Measurements from ENCODE around the gene CCDC136. TPM values are rescaled to one million over a fixed set of nuclear protein-coding genes. Genes with fewer than 3 reads are reported as not detected.

The CCDC136 gene
- total and polyA plus RNA-seq, 10 donors, result 0.77 to 9.8 (median 4.5) TPM

GRCh38 chr7:128783143-128783861, 8.5 kb upstream of the CCDC136 start:
- Histone ChIP-seq H3K36me3 (no peaks in the 10 kb centered on the region), H3K9me3 (peaks cover 0 to 7% (median 4%) of the 10 kb centered on the region in 8 donors), H3K27me3 (replicated peaks in 1 of 7) (no peaks in the 10 kb centered on the region), H3K27ac (no peak overlapping the region), H3K4me3 (no peak overlapping the region), H3K4me1 (no peaks in the 10 kb centered on the region)
- TF ChIP-seq POLR2AphosphoS5 (IDR thresholded peaks at IDR 0.05) (no peak), POLR2A (IDR thresholded peaks at IDR 0.05) (no peak)
- TF ChIP-seq, protein P1, sequence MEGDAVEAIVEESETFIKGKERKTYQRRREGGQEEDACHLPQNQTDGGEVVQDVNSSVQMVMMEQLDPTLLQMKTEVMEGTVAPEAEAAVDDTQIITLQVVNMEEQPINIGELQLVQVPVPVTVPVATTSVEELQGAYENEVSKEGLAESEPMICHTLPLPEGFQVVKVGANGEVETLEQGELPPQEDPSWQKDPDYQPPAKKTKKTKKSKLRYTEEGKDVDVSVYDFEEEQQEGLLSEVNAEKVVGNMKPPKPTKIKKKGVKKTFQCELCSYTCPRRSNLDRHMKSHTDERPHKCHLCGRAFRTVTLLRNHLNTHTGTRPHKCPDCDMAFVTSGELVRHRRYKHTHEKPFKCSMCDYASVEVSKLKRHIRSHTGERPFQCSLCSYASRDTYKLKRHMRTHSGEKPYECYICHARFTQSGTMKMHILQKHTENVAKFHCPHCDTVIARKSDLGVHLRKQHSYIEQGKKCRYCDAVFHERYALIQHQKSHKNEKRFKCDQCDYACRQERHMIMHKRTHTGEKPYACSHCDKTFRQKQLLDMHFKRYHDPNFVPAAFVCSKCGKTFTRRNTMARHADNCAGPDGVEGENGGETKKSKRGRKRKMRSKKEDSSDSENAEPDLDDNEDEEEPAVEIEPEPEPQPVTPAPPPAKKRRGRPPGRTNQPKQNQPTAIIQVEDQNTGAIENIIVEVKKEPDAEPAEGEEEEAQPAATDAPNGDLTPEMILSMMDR (IDR thresholded peaks at IDR 0.05 in 8 of 11, conservative IDR thresholded peaks at IDR 0.05 in 3 of 11), result no peak
- no peak for DNase-seq
- WGBS, 5 donors, result 53 to 74% (median 71%) methylated on average over 14 to 15 of the region's 15 CpGs
- intact Hi-C loops (cut with DNase I; ENCODE audit: low total_unique reads), result no loop called here

DNA sequence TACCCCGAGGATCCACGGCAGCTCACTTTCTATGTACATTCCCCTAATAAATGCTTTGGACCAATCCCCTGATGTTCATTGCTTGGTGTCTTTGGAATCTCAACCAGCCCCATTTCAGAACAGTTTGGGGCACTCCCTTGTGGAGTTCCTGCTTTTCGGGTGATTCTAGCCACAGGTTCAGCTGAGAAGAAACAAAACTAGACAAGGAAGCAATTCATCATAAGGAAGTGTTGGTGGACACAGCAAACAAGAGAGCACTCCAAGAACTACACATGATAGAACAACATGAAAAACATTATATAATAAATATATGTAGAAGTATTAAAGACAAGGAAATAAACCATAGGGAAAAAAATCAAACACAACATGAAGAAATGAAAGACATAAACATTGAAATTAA, 6.0 kb upstream of the CCDC136 start:
- no peak for DNase-seq
- H3K36me3 ChIP-seq, result no peaks in the 10 kb centered on the region
- 68 to 78% (median 77%) methylated on average over 3 of the region's 3 CpGs for WGBS, 5 donors
- H3K4me1 ChIP-seq, result peaks cover 0 to 9% (median 6%) of the 10 kb centered on the region in 6 donors
- no peak overlapping the region for H3K27ac ChIP-seq
- no peak overlapping the region for H3K4me3 ChIP-seq
- peaks cover 0 to 8% (median 0%) of the 10 kb centered on the region in 7 donors for H3K27me3 ChIP-seq (replicated peaks in 1 of 7)
- intact Hi-C loops (cut with DNase I; ENCODE audit: low total_unique reads), result no loop called here
- TF ChIP-seq POLR2A (IDR thresholded peaks at IDR 0.05) (no peak), POLR2AphosphoS5 (IDR thresholded peaks at IDR 0.05) (no peak)
- TF ChIP-seq, protein P1 (IDR thresholded peaks at IDR 0.05 in 8 of 11, conservative IDR thresholded peaks at IDR 0.05 in 3 of 11), result no peak
- H3K9me3 ChIP-seq, result no peaks in the 10 kb centered on the region

DNA sequence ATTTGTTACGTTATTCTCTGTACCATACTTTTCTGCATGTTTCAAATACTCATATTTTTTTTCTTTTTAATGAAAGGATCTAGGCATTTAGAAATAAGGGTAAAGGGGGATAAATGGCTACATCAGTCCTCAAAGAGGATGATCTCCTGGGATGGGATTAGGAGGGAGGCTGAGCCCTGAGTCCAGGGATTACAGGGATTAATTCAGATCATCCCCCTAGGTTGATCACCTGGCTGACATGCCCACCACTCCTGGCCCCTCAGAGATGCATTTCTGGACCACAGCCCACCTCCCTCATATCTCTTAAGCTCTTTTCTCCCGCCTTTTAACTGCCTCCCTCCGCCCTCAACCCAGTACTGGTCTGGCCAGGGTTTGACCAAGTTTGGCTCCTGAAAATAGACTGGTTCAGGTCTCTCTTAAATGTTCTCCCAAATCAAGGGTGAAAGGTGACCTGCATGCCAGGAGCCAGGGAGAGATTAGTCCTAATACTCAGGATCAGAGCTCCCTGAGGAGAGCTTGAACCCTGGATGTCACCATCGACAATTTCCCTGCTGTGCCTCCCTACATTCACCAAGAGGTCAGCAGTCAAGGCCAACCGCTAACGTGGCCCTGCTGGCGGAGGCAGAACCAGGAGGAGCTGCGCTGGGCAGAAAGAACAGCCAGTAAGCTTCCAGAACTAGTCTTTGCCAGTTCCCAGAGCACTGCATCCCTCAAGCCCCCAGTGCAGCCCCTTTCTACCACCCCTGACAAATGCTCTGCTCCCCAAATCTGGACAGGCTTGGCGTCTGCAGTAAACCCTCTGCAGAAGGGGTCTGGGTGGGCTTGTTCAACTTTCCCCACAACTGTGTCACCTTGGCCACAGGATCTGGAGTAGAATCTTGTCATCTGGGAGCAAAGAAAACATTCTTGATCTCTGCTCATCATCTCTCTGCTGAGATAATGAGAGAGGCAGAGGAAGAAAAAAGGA, 3.0 kb upstream of the CCDC136 start:
- TF ChIP-seq POLR2AphosphoS5 (IDR thresholded peaks at IDR 0.05) (no peak), POLR2A (IDR thresholded peaks at IDR 0.05) (no peak)
- TF ChIP-seq, protein P1 (IDR thresholded peaks at IDR 0.05 in 8 of 11, conservative IDR thresholded peaks at IDR 0.05 in 3 of 11), result no peak
- H3K4me1 ChIP-seq, result peaks cover 0 to 32% (median 22%) of the 10 kb centered on the region in 6 donors
- no peak for DNase-seq
- no peak overlapping the region for H3K4me3 ChIP-seq
- peaks cover 0 to 26% (median 0%) of the 10 kb centered on the region in 7 donors for H3K27me3 ChIP-seq (replicated peaks in 1 of 7)
- no peak overlapping the region for H3K27ac ChIP-seq
- 70 to 85% (median 83%) methylated on average over 9 of the region's 9 CpGs for WGBS, 5 donors
- H3K36me3 ChIP-seq, result no peaks in the 10 kb centered on the region
- H3K9me3 ChIP-seq, result no peaks in the 10 kb centered on the region
- intact Hi-C loops (cut with DNase I; ENCODE audit: low total_unique reads), result no loop called here
